Endodermal cell (in vitro differentiated cells): ENCODE measurements around the gene CALHM1. TPM values are rescaled to one million over a fixed set of nuclear protein-coding genes. Genes with fewer than 3 reads are reported as not detected.
A peak's percentile ranks its signal among the peaks of the same experiment; 100 is the strongest.

Experiments used
- DNase-seq: peaks from one replicate; pipeline ENCODE4 v3.0.0-alpha.2; 2017
- H3K27ac ChIP-seq: 2 replicates; pipeline ENCODE4 v1.5.1; 2013; ENCODE audit warnings: mild to moderate bottlenecking, low read depth, low read length, moderate library complexity
- H3K27me3 ChIP-seq: 2 replicates; pipeline ENCODE4 v1.6.1; 2013; ENCODE audit warnings: mild to moderate bottlenecking, low read length, moderate library complexity; ENCODE audit not compliant: insufficient read depth, control insufficient read depth, poor library complexity, severe bottlenecking
- H3K36me3 ChIP-seq: 2 replicates; pipeline ENCODE4 v1.7.0; 2013; ENCODE audit warnings: mild to moderate bottlenecking, low read length, moderate library complexity; ENCODE audit not compliant: control insufficient read depth, insufficient read depth
- H3K4me1 ChIP-seq: one replicate; pipeline ENCODE4 v1.7.0; 2013; ENCODE audit warnings: low read length; ENCODE audit not compliant: control insufficient read depth, insufficient read depth
- H3K4me3 ChIP-seq: 2 replicates; pipeline ENCODE4 v1.5.1; 2013; ENCODE audit warnings: mild to moderate bottlenecking, low read length, moderate library complexity
- H3K9ac ChIP-seq: 2 replicates; pipeline ENCODE4 v1.6.1; 2013; ENCODE audit warnings: mild to moderate bottlenecking, low read length, moderate library complexity; ENCODE audit not compliant: poor library complexity, severe bottlenecking; ENCODE audit errors: extremely low read depth
- H3K9me3 ChIP-seq: 2 replicates; pipeline ENCODE4 v1.6.1; 2013; ENCODE audit warnings: mild to moderate bottlenecking, low read length, moderate library complexity; ENCODE audit not compliant: control insufficient read depth
- H3K27ac Mint-ChIP-seq: 2 replicates; pipeline ENCODE4 v1.8.0; 2020; ENCODE audit warnings: mixed read lengths
- H3K27me3 Mint-ChIP-seq: 2 replicates; pipeline ENCODE4 v1.8.0; 2021; ENCODE audit warnings: mild to moderate bottlenecking, mixed read lengths; ENCODE audit not compliant: insufficient read depth
- H3K36me3 Mint-ChIP-seq: 2 replicates; pipeline ENCODE4 v1.8.0; 2020; ENCODE audit warnings: low read depth, mixed read lengths
- H3K4me1 Mint-ChIP-seq: 2 replicates; pipeline ENCODE4 v1.8.0; 2020; ENCODE audit warnings: mixed read lengths
- H3K4me3 Mint-ChIP-seq: 2 replicates; pipeline ENCODE4 v1.8.0; 2020; ENCODE audit warnings: mild to moderate bottlenecking, moderate library complexity, mixed read lengths
- H3K9me3 Mint-ChIP-seq: 2 replicates; pipeline ENCODE4 v1.8.0; 2020; ENCODE audit warnings: mild to moderate bottlenecking, mixed read lengths
- CTCF ChIP-seq: fragments of 200-600 bp; sonication (generic); conservative IDR thresholded peaks from 2 replicates; pipeline ENCODE4 v1.5.0; 2021; ENCODE audit warnings: antibody characterized with exemption, mild to moderate bottlenecking
- WGBS, 2 experiments: methylation state at CpG; one replicate each; pipeline versions ENCODE4 v1.1.5 to v1.1.7; 2013; ENCODE audit warnings: missing lambda C conversion rate in 2 of 2, mixed read lengths in 1 of 2; ENCODE audit not compliant: insufficient coverage in 1 of 2, insufficient read length in 1 of 2; 5-methylcytosine and 5-hydroxymethylcytosine counted together
- total RNA-seq, 2 donors: library from RNA; stranded (reverse); fragmentation: NEBNext Ultra II Directional in 1 of 2; extraction: Animal tissue kit (Norgen Biotek cat#: 25700) in 1 of 2; gene quantifications; 2 replicates in 1 of 2; 3 replicates in 1 of 2; pipeline ENCODE4 v1.2.1, GENCODE V29; 2021

Gene CALHM1
- total RNA-seq, 2 donors from 2014 or later = not detected

DNA sequence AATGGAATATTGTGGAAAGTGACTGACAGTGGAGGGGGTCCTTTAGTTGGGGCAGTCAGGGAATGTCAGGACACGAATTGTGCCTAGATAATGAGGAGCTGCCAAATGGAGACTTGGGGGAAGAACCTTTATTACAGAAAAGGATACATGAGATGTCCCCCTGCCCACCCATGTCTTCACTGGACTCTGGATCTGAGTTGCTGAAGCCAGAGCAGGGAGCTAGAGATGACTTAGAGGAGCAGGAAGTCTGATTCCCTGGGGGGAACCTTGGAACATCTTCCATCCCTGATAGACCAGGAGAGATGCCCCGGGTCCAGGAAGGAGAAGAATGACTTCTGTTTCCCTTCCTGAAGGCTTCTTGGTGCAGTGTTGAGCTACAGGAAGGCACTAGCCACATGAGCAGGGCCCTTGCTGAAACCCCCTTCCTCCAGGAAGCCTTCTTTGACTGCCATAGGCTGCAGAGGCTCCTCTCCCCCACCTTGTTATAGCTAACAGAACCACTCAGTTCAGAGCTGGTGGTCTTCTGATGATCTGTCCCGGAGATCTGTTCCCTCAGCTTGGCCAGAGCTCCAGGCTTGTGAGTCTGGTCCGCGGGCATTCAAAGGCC, 34.1 kb upstream of the CALHM1 start:
- Mint-ChIP-seq H3K36me3 (no peaks in the 10 kb centered on the region), H3K27me3 (peaks cover 71% of the 10 kb centered on the region), H3K4me1 (peaks cover 9% of the 10 kb centered on the region), H3K27ac (no peak overlapping the region), H3K4me3 (peak overlapping the region; percentile 62), H3K9me3 (no peaks in the 10 kb centered on the region)
- peaks cover 55% of the 10 kb centered on the region for H3K27me3 ChIP-seq
- TF ChIP-seq CTCF = no peak
- H3K36me3 ChIP-seq = no peaks in the 10 kb centered on the region
- H3K9ac ChIP-seq = no peak overlapping the region
- no peak overlapping the region for H3K4me3 ChIP-seq
- no peak overlapping the region for H3K27ac ChIP-seq
- no peaks in the 10 kb centered on the region for H3K4me1 ChIP-seq
- 72 to 88% methylated on average over 4 to 5 of the region's 5 CpGs for WGBS, 2 experiments
- no peaks in the 10 kb centered on the region for H3K9me3 ChIP-seq
- DNase-seq = no peak

DNA sequence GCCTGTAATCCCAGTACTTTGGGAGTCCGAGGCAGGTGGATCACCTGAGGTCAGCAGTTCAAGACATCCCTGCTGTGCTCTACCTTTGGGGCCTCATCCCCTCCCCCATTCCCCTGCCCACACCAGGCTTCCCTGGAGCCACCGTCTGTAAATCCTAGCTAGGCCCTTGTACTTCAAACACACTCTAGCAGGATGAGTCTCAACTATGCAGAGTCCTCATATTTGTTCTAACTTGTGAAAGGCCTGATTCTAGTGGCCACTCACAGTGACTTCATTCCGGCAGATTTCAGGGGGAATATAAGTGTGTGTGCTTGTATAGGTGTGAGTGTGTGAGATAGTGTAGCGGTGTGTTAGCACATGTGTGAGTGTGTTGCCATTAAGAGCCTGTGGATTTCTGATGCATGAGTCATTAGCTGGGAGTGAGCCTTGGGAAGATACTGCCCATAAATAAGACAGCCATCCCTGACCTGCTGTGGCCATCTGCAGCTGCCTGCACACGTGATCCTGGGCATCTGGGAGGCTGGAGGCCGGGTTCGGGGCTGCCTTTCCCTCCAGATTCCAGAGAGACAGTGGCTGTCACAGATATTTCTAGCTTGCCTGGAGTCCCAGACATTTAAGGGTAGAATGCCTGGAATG, 33.1 kb upstream of the CALHM1 start:
- no peak for TF ChIP-seq CTCF
- Histone ChIP-seq H3K9me3 (no peaks in the 10 kb centered on the region), H3K4me1 (no peaks in the 10 kb centered on the region), H3K9ac (no peak overlapping the region), H3K27me3 (peaks cover 46% of the 10 kb centered on the region), H3K27ac (no peak overlapping the region), H3K4me3 (no peak overlapping the region), H3K36me3 (no peaks in the 10 kb centered on the region)
- Mint-ChIP-seq H3K4me1 (peaks cover 9% of the 10 kb centered on the region), H3K27me3 (peaks cover 61% of the 10 kb centered on the region), H3K4me3 (no peak overlapping the region), H3K9me3 (no peaks in the 10 kb centered on the region), H3K27ac (no peak overlapping the region), H3K36me3 (no peaks in the 10 kb centered on the region)
- peak; percentile 64 for DNase-seq
- 62 to 73% methylated on average over 5 to 7 of the region's 7 CpGs for WGBS, 2 experiments

DNA sequence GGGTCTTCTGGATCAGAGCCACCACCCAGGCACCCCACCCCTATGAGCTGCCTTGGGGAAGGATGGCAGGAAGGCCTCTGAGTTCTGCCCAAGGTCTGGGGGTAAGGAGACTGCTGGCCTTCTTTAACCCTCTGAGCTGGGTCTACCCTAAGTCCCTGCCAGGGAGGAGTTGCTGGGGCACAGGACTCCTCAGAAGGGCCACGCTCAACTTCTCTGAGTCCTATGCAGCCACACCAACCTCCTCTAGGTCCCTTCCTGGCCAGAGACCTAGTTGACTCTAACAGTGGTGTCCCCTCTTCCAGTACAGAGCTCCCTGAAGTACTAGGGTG, 32.2 kb upstream of the CALHM1 start:
- H3K27me3 ChIP-seq = peaks cover 37% of the 10 kb centered on the region

More for the DNA sequence above, 32.2 kb upstream of the CALHM1 start:
- Histone ChIP-seq H3K27ac (no peak overlapping the region), H3K9me3 (no peaks in the 10 kb centered on the region), H3K36me3 (no peaks in the 10 kb centered on the region), H3K9ac (no peak overlapping the region), H3K4me1 (no peaks in the 10 kb centered on the region), H3K4me3 (no peak overlapping the region)
- 100% methylated on average over 1 of the region's 1 CpG; no CpG with 5 or more reads in 1 of the 2 experiments for WGBS, 2 experiments
- Mint-ChIP-seq H3K4me3 (no peak overlapping the region), H3K27ac (no peak overlapping the region), H3K4me1 (peaks cover 9% of the 10 kb centered on the region), H3K27me3 (peaks cover 52% of the 10 kb centered on the region), H3K36me3 (no peaks in the 10 kb centered on the region), H3K9me3 (no peaks in the 10 kb centered on the region)
- no peak for TF ChIP-seq CTCF
- DNase-seq = no peak
